Measurements from ENCODE around the gene TESK2. TPM values are rescaled to one million over a fixed set of nuclear protein-coding genes. Genes with fewer than 3 reads are reported as not detected.

The TESK2 gene
- total and polyA plus RNA-seq, 2 of the 8 experiments (the other 6 are each of a cell fraction or from before 2014, with no cell fraction given): 10.8 to 12.6 TPM

DNA sequence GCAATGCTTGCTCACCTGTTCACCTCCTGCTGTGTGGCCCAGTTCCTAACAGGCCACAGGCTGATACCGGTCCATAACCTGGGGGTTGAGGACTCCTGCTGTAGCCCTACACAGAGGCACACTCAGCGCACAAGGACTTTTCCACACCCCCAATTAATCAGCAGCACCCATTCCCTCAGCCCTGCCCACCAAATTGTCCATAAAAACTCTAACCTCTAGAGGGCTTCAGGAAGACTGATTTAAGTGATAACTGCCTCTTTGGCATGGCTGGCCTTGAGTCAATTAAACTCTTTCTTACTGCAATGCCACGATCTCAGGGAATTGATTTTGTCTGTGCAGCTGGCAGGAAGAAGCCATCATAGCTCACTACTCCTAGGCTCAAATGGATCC is 79.5 kb downstream of the TESK2 start:
- Histone ChIP-seq H3K9me3 (ENCODE audit: insufficient read depth in 2 of 2, low read depth in 1 of 2, low read length in 1 of 2) (no peaks in the 10 kb centered on the region), H4K91ac (replicated peaks; ENCODE audit: insufficient read length, low read length) (no peak overlapping the region), H3K23ac (ENCODE audit: insufficient read length) (no peak overlapping the region), H3K4me3 (ENCODE audit: extremely low read depth in 1 of 4, insufficient read depth in 2 of 4, low read depth in 3 of 4, low read length in 4 of 4) (no peak overlapping the region), H3K4me2 (ENCODE audit: insufficient read depth in 1 of 2, low read depth in 2 of 2, low read length in 2 of 2) (no peak overlapping the region), H2BK120ac (replicated peaks; ENCODE audit: low read depth, low read length) (no peak overlapping the region), H3K23me2 (ENCODE audit: low read depth, low read length) (peaks cover 2% of the 10 kb centered on the region; the same call in 1 of the 2 replicates), H3K36me3 (ENCODE audit: control insufficient read depth in 2 of 4, insufficient read depth in 4 of 4, low read length in 3 of 4) (no peaks in the 10 kb centered on the region), H4K8ac (ENCODE audit: extremely low read depth, insufficient read depth, low read length) (no peak overlapping the region), H3K79me2 (ENCODE audit: control insufficient read depth in 1 of 2, insufficient read depth in 2 of 2, low read length in 2 of 2) (no peaks in the 10 kb centered on the region), H2BK15ac (ENCODE audit: low read length) (no peak overlapping the region), H4K5ac (ENCODE audit: insufficient read length, low read depth, low read length) (no peak overlapping the region), H3K27me3 (replicated peaks in 1 of 4; ENCODE audit: control insufficient read depth in 3 of 4, extremely low read depth in 1 of 4, insufficient read depth in 3 of 4, low read length in 3 of 4) (no peaks in the 10 kb centered on the region), H3K18ac (ENCODE audit: extremely low read depth, low read length) (no peak overlapping the region), H2BK20ac (ENCODE audit: low read length) (no peak overlapping the region), H2BK5ac (ENCODE audit: low read depth, low read length) (no peak overlapping the region), H3K56ac (replicated peaks; ENCODE audit: insufficient read length, low read depth, low read length) (no peak overlapping the region), H2AK5ac (ENCODE audit: low read depth, low read length) (no peak overlapping the region), H3K4me1 (replicated peaks in 1 of 4; ENCODE audit: control insufficient read depth in 3 of 4, insufficient read depth in 4 of 4, low read length in 3 of 4) (no peaks in the 10 kb centered on the region), H3K9ac (replicated peaks in 1 of 4; ENCODE audit: extremely low read depth in 1 of 4, low read depth in 3 of 4, low read length in 3 of 4) (no peak overlapping the region), H3K79me1 (ENCODE audit: low read depth, low read length) (no peaks in the 10 kb centered on the region), H2AFZ (ENCODE audit: low read length) (no peak overlapping the region), H2BK12ac (ENCODE audit: low read depth, low read length) (no peak overlapping the region), H3K4ac (replicated peaks; ENCODE audit: insufficient read length, low read depth, low read length) (no peak overlapping the region), H3K14ac (ENCODE audit: insufficient read length) (no peak overlapping the region), H4K20me1 (replicated peaks in 1 of 2; ENCODE audit: control insufficient read depth in 1 of 2, insufficient read depth in 2 of 2, low read length in 2 of 2) (no peaks in the 10 kb centered on the region), H3K27ac (ENCODE audit: low read depth, low read length) (no peak overlapping the region)
- DNase-seq (ENCODE audit: low read depth in 1 of 2, low spot score in 2 of 2) (no peak), FAIRE-seq (no peak)
- ChIA-PET CTCF (ENCODE audit: partially characterized antibody) (interaction anchor here (0.6 to 1.9 kb wide), 11 partner anchors 11 to 445 kb away, joined by 3 to 9 read pairs (median 3); no protein-coding TSS in a partner anchor), POLR2A (ENCODE audit: partially characterized antibody) (interaction anchor here (1.3 to 1.6 kb wide), 2 partner anchors 18 to 20 kb away, joined by 3 to 4 read pairs; no protein-coding TSS in a partner anchor)
- WGBS, 2 experiments (ENCODE audit: extremely low coverage in 1 of 2, insufficient coverage in 1 of 2, insufficient read length in 1 of 2, insufficient replicate concordance in 2 of 2, low coverage in 1 of 2, low lambda C conversion rate in 2 of 2, missing lambda C conversion rate in 1 of 2): 88% methylated on average over 3 of the region's 3 CpGs; no CpG with 5 or more reads in 1 of the 2 experiments
- TF ChIP-seq RNF2 (IDR thresholded peaks at IDR 0.05; ENCODE audit: borderline replicate concordance, low read depth, low read length, missing control alignments, poor library complexity, severe bottlenecking) (no peak), RAD21 (IDR thresholded peaks at IDR 0.05 in 1 of 2, conservative IDR thresholded peaks at IDR 0.05 in 1 of 2; ENCODE audit: low read depth in 2 of 2, low read length in 2 of 2) (peak in 1 of 2 experiments; percentile 11; a peak in 1 of 4 replicates), RBBP5 (IDR thresholded peaks at IDR 0.05; ENCODE audit: borderline replicate concordance, low read depth, low read length) (no peak), KDM4A (IDR thresholded peaks at IDR 0.05; ENCODE audit: low read depth, low read length, severe bottlenecking) (no peak), BRCA1 (IDR thresholded peaks at IDR 0.05; ENCODE audit: low read depth, low read length) (no peak), BACH1 (IDR thresholded peaks at IDR 0.05; ENCODE audit: low read length) (no peak), TAF1 (IDR thresholded peaks at IDR 0.05; ENCODE audit: low read depth, low read length) (no peak)
- TF ChIP-seq, protein P1, sequence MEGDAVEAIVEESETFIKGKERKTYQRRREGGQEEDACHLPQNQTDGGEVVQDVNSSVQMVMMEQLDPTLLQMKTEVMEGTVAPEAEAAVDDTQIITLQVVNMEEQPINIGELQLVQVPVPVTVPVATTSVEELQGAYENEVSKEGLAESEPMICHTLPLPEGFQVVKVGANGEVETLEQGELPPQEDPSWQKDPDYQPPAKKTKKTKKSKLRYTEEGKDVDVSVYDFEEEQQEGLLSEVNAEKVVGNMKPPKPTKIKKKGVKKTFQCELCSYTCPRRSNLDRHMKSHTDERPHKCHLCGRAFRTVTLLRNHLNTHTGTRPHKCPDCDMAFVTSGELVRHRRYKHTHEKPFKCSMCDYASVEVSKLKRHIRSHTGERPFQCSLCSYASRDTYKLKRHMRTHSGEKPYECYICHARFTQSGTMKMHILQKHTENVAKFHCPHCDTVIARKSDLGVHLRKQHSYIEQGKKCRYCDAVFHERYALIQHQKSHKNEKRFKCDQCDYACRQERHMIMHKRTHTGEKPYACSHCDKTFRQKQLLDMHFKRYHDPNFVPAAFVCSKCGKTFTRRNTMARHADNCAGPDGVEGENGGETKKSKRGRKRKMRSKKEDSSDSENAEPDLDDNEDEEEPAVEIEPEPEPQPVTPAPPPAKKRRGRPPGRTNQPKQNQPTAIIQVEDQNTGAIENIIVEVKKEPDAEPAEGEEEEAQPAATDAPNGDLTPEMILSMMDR (IDR thresholded peaks at IDR 0.05; ENCODE audit: control extremely low read depth in 1 of 3, insufficient read depth in 1 of 3, low read depth in 1 of 3, low read length in 3 of 3): peak in 1 of 3 experiments; percentile 29; a peak in 1 of 4 replicates
